ENCODE data around the gene NTNG2. TPM values are rescaled to one million over a fixed set of nuclear protein-coding genes. Genes with fewer than 3 reads are reported as not detected.
"Not testable (repeated sequence)": the region's sequence is repeated elsewhere in the genome, so short reads cannot be mapped to it uniquely, and the experiment has no call there.

The NTNG2 gene
- total RNA-seq, 2 donors from 2014 or later: 8.3 to 11.5 TPM

GRCh38 chr9:132268725-132269352 is 107.0 kb downstream of the NTNG2 start:
- Mint-ChIP-seq H3K27ac (peak overlapping the region in 1 of 2 donors; percentile 23), H3K4me3 (no peak overlapping the region), H3K36me3 (peaks cover 15% of the 10 kb centered on the region), H3K27me3 (no peaks in the 10 kb centered on the region), H3K9me3 (no peaks in the 10 kb centered on the region), H3K4me1 (ENCODE audit: low read depth in 2 of 2) (peaks cover 0 to 7% of the 10 kb centered on the region in 2 donors)
- ATAC-seq (peak in 1 of 2 donors; percentile 56), DNase-seq (ENCODE audit: low spot score) (peak; percentile 72)

- peaks cover 15% of the 10 kb centered on the region for H3K36me3 Mint-ChIP-seq
- not testable (repeated sequence) for ATAC-seq, H3K9me3 Mint-ChIP-seq
Observed at GRCh38 chr9:132269704-132270516, 108.1 kb downstream of the NTNG2 start.

GRCh38 chr9:132274861-132275260 is 113.0 kb downstream of the NTNG2 start:
- Mint-ChIP-seq H3K9me3 (no peaks in the 10 kb centered on the region), H3K27ac (no peak overlapping the region), H3K36me3 (peaks cover 34% of the 10 kb centered on the region), H3K27me3 (no peaks in the 10 kb centered on the region), H3K4me3 (no peak overlapping the region), H3K4me1 (ENCODE audit: low read depth in 2 of 2) (peaks cover 0 to 7% of the 10 kb centered on the region in 2 donors)
- ATAC-seq: no peak
- DNase-seq (ENCODE audit: low spot score): no peak

More at GRCh38 chr9:132269704-132270516, 108.1 kb downstream of the NTNG2 start:
- H3K27ac Mint-ChIP-seq; H3K27me3 Mint-ChIP-seq; H3K4me3 Mint-ChIP-seq; DNase-seq (ENCODE audit: low spot score); H3K4me1 Mint-ChIP-seq (ENCODE audit: low read depth in 2 of 2): not testable (repeated sequence)

GRCh38 chr9:132283165-132283564 is 121.3 kb downstream of the NTNG2 start:
- ATAC-seq (peak in 1 of 2 donors; percentile 56), DNase-seq (ENCODE audit: low spot score) (no peak)
- peak overlapping the region in 1 of 2 donors; percentile 19 for H3K27ac Mint-ChIP-seq
- no peaks in the 10 kb centered on the region for H3K27me3 Mint-ChIP-seq
- peaks cover 0 to 2% of the 10 kb centered on the region in 2 donors for H3K4me1 Mint-ChIP-seq (ENCODE audit: low read depth in 2 of 2)
- H3K4me3 Mint-ChIP-seq: no peak overlapping the region
- H3K9me3 Mint-ChIP-seq: no peaks in the 10 kb centered on the region
- peaks cover 39% of the 10 kb centered on the region for H3K36me3 Mint-ChIP-seq

- Mint-ChIP-seq H3K4me1 (ENCODE audit: low read depth in 2 of 2) (peaks cover 2 to 4% of the 10 kb centered on the region in 2 donors), H3K9me3 (no peaks in the 10 kb centered on the region), H3K36me3 (peaks cover 35% of the 10 kb centered on the region), H3K27ac (no peak overlapping the region), H3K27me3 (no peaks in the 10 kb centered on the region), H3K4me3 (no peak overlapping the region)
- no peak for ATAC-seq
- DNase-seq (ENCODE audit: low spot score): no peak
Observed at GRCh38 chr9:132283863-132284262, 122.0 kb downstream of the NTNG2 start.

- Mint-ChIP-seq H3K36me3 (peaks cover 17% of the 10 kb centered on the region), H3K27me3 (no peaks in the 10 kb centered on the region), H3K4me3 (no peak overlapping the region), H3K4me1 (ENCODE audit: low read depth in 2 of 2) (peaks cover 4 to 9% of the 10 kb centered on the region in 2 donors), H3K9me3 (no peaks in the 10 kb centered on the region), H3K27ac (no peak overlapping the region)
- DNase-seq (ENCODE audit: low spot score) (no peak), ATAC-seq (no peak)
Observed at GRCh38 chr9:132287256-132287760, 125.5 kb downstream of the NTNG2 start.

GRCh38 chr9:132288361-132288760 is 126.5 kb downstream of the NTNG2 start:
- no peak overlapping the region for H3K4me3 Mint-ChIP-seq
- H3K4me1 Mint-ChIP-seq (ENCODE audit: low read depth in 2 of 2): peaks cover 9 to 11% of the 10 kb centered on the region in 2 donors
- no peak overlapping the region for H3K27ac Mint-ChIP-seq
- H3K36me3 Mint-ChIP-seq: peaks cover 10% of the 10 kb centered on the region
- H3K9me3 Mint-ChIP-seq: no peaks in the 10 kb centered on the region
- ATAC-seq: no peak
- DNase-seq (ENCODE audit: low spot score): no peak
- H3K27me3 Mint-ChIP-seq: no peaks in the 10 kb centered on the region

- DNase-seq (ENCODE audit: low spot score) (no peak), ATAC-seq (no peak)
- H3K27me3 Mint-ChIP-seq: no peaks in the 10 kb centered on the region
- no peak overlapping the region for H3K4me3 Mint-ChIP-seq
- no peaks in the 10 kb centered on the region for H3K9me3 Mint-ChIP-seq
- peaks cover 9 to 12% of the 10 kb centered on the region in 2 donors for H3K4me1 Mint-ChIP-seq (ENCODE audit: low read depth in 2 of 2)
- peaks cover 8% of the 10 kb centered on the region for H3K36me3 Mint-ChIP-seq
- no peak overlapping the region for H3K27ac Mint-ChIP-seq
Observed at GRCh38 chr9:132288966-132289365, 127.1 kb downstream of the NTNG2 start.

GRCh38 chr9:132293145-132293721 is 131.4 kb downstream of the NTNG2 start:
- H3K27ac Mint-ChIP-seq: peak overlapping the region; percentile 50 to 78
- peaks cover 16 to 20% of the 10 kb centered on the region in 2 donors for H3K4me1 Mint-ChIP-seq (ENCODE audit: low read depth in 2 of 2)
- peak; percentile 62 to 71 for ATAC-seq
- H3K36me3 Mint-ChIP-seq: peaks cover 21% of the 10 kb centered on the region
- no peak for DNase-seq (ENCODE audit: low spot score)
- H3K4me3 Mint-ChIP-seq: no peak overlapping the region
- no peaks in the 10 kb centered on the region for H3K9me3 Mint-ChIP-seq
- H3K27me3 Mint-ChIP-seq: no peaks in the 10 kb centered on the region

Other genes with a start within 250 kb of the NTNG2 start
- 10 to 100 TPM; 35.4 to 41.9 TPM for gene MED27, start 82.2 kb upstream of the NTNG2 start, total RNA-seq
- 10 to 100 TPM; 66.1 to 67.4 TPM for gene SETX, start 192.9 kb downstream of the NTNG2 start, total RNA-seq
- 10 to 100 TPM; 17.1 to 29.2 TPM for gene TTF1, start 244.8 kb downstream of the NTNG2 start, total RNA-seq
- gene CFAP77, start 248.2 kb downstream of the NTNG2 start, total RNA-seq: not detected